SH-SY5Y (cell line): ENCODE measurements around the gene FNDC5.
A peak's percentile ranks its signal among the peaks of the same experiment; 100 is the strongest.

Source experiments
- GATA2 ChIP-seq: IDR thresholded peaks from 2 replicates; pipeline ENCODE4 v1.6.1; 2011; ENCODE audit warnings: mild to moderate bottlenecking, low read depth, low read length
- GATA3 ChIP-seq: IDR thresholded peaks from 2 replicates; pipeline ENCODE4 v1.6.1; 2011; ENCODE audit warnings: low read depth, mild to moderate bottlenecking, low read length, moderate library complexity

FNDC5 gene

DNA sequence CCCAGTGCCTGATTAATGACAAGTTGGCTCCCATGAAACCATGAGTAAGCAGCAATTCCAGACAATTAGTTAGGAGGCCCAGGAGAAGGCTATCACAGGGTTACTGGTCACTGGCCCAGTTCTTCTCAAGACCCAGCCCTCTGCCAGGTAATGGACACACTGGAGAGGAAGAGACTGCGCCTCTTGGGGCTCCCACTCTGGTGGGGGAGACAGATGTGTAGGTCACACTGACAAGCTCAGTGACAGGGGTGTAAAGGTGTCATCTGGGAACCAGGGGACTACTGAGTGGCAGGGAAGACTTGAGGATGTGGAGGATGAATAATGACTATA is 20.5 kb upstream of the FNDC5 start:
- TF ChIP-seq GATA3 (no peak), GATA2 (no peak)

DNA sequence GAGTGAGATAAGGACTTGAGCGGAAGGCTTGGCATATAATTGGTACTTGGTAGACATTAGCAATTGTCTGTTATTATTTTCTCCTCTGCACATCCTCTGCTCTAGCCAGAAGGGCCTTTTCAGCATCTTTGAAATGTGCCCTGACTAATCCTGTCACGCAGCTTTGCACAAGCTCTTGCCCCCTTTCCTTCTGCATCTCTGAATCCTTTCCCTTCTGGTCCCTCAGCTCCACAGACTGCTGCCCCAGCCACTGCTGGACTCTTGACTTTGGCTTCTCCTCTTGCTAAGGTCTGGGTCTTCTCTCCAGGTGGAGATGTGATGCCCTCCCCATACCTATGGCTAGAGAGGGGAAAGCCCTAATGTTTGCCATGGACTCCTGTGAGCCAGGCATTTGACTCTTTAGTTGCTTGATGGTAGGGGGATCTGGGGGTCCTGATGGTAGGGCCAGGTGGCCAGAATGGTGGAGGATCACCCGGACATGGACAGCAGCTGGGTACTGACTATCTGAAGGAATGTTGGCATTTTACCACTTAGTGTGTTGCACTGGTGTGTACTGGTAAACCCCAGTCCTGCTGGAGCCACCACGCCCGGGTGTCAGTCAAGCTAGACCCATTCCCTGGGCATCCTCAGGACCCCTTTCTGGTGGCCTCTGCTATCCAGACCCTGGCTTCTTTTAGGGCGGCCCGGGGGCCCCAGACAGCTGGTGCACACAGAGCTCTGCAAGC is 20.0 kb upstream of the FNDC5 start:
- TF ChIP-seq GATA3: no peak
- no peak for TF ChIP-seq GATA2

DNA sequence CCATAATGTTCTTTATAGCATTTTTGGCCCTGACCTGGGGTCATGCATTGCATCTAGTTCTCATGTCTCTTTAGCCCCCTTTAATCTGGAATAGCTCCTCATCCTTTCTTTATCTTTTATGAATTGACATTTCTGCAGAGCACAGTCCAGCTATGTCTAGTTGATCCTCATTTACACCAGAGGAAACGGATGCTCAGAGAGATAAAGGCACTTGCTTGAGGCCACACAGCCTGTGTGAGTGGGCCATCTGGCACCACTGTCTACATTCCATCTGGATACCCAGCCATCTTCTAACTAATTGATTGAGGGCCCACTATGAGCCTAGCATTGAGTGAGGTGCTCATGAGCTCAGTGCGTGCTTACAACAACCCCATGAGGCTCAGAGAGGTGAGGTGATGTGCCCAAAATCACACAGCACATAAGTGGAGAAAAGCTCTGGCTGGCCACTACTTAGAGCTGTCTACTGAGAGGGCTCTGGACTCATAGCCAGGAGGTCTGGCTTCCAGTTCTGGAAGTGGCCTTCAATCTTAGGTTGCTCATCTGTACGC is 19.1 kb upstream of the FNDC5 start:
- TF ChIP-seq GATA3 (no peak), GATA2 (peak; percentile 53; the same call in 1 of the 2 replicates)

GRCh38 chr1:32888677-32889420 is 18.1 kb upstream of the FNDC5 start:
- TF ChIP-seq GATA2 (no peak), GATA3 (no peak)

GRCh38 chr1:32888134-32888533 is 17.4 kb upstream of the FNDC5 start:
- no peak for TF ChIP-seq GATA2
- TF ChIP-seq GATA3: no peak

GRCh38 chr1:32887623-32888022 is 16.9 kb upstream of the FNDC5 start:
- TF ChIP-seq GATA2 (no peak), GATA3 (no peak)

DNA sequence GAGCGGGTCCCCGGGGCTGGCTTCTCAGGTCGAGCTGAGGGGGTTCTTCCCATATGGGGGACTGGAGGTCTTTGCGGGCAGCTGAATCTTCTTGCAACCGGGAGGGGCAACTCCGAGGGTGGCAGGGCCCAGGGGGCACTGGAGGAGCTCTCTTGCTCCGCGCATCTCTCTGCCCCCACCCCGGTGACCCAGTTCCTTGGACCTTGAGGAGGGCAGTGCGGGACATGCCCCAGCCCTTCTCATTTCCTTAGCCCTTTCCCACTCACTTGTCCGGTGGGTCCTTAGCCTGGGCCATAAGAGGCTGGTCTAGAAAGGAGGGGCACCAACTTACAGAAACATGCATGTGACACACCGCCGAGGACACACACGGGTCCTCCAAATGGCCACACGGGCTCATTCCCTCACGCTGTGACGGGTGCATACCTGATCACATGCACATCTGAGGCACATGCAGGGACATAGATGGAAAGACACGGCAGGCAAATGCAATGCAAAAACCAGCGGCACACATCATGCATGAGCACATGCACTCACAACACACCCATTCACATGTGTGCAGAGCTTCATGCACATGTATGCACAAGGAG is 16.2 kb upstream of the FNDC5 start:
- no peak for TF ChIP-seq GATA2
- no peak for TF ChIP-seq GATA3

DNA sequence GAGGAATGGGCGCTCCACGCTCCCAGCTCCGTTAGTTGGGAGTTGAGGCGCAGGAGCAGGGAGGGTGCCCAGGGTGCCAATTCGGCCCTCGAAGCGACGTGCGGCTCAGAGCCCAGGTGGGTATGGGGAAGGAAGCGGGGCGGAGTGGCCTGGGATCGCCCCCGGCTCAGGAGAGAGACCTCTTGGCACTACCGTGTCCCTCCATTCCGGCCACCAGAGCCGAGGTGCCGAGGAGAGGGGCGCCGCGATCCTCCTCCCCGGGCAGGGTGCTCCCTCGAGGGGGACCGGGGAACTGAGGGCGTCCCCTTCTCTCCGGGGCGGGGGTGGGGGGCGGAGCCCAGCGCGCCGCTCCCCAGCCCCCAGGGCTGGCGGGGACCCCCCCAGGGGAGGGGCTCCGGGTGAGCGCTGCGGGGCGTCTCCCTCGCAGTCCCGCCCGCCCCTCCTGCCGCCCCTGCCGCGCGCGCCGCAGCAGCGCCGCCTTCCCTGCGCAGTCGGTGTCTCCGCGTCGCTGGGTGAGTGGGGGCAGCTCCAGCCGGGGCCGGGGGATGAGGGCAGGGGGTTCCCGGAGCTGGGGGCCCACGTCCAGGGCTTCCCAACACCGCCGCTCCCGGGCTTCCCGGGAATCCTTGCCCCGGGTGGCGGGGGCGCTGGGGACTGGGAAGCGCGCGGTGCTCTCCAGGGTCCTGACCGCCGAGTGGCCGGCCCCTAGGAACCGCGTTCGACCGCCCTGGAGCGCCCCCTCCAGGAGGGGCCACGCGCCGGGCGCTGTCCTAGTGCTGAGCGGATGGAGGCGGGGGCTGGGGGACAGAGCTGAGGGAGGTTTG is 15.5 kb upstream of the FNDC5 start, which contains the start of gene HPCA:
TSS of gene HPCA (plus strand) at position 488 of the 824 bp plus-strand sequence. CDS start 2,408 bp downstream, outside the sequence.
- TF ChIP-seq GATA2: no peak
- TF ChIP-seq GATA3: no peak

GRCh38 chr1:32885676-32886003 is 14.9 kb upstream of the FNDC5 start:
- TF ChIP-seq GATA3 (no peak), GATA2 (no peak)

DNA sequence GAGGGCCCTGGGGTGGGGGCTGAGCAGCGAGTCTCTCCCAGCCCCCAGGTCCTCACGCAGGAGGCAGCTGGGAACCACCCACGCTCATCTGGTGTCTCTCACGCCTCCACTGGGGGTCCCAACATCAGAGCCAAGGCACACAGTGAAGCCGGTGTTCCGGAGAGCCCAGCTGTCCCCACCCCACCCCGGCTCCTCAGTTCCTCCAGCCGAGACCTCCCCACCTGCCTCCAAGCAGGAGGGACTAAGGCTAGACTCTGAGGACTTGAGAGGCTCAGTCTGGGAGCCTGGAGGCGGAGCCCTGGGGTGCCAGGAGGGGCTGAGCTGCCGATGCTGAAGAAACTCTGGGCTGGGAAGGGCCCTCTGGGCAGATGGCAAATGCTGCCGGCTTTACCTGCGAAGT is 14.0 kb upstream of the FNDC5 start:
- no peak for TF ChIP-seq GATA3
- no peak for TF ChIP-seq GATA2

DNA sequence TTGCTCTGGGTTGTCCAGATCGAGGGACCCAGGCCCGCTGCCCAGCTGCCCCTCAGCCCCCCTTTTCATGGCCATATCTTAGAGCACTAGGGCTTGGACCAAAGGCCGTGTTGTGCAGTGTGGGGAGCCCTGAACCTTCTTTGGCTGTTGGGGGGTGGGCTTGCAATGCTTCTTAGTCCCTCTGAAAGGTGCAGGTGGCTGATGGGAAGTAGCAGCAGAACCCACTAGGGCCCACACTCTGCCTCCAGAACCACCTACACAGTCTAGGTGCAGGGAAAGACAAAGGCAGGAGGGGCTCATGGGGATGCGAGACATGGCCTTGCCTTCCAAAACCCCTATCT is 13.3 kb upstream of the FNDC5 start:
- no peak for TF ChIP-seq GATA3
- TF ChIP-seq GATA2: no peak

- TF ChIP-seq GATA2 (no peak), GATA3 (no peak)
Observed at GRCh38 chr1:32883338-32884031, 12.8 kb upstream of the FNDC5 start.

DNA sequence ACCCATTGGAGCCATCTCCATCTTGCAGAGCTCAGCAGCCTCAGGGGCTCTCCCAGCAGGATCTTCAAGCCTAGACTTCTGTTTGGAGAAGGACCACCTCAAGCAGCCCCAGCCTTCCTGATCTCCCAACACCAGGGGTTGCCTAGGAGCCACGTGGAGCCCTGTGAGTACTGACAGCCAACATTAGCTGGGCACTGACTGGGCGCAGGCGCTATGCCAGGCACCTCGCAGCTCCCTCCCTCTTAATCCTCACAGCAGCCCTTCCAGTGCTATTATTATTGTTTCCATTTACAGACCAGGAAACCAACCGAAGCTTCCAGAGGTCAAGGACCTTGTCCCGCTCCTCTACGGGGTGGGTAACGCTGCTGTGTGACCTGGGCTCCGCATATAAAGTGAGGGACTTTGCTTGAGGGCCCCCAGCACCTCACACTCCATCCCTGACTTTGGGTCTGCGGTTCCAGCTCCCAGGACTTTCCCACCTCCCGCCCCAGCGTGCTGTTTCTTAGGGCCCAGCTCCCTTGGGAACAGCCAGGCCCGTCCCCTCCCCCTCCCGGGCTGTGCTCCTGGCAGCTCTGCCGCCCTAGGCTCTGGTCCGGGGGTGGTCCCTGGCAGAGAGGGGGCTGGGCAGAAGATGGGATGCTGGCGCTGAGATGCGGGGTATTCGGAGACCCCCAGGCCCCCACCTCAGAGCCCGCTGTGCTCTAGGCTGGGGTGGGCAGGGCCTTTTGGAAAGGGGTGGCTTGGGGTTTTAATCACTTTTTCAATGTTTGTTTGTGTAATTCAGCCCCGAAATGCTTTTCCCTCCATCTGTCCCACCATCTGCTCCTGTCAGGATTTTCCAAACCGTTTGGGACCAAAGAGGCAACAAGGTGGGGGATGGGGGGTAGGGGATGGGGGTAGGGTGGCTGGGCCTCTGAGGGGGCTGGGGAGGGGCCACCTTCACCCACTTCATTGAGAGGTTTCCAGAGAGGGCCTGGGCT is 11.4 kb upstream of the FNDC5 start:
- TF ChIP-seq GATA3: no peak
- TF ChIP-seq GATA2: no peak
